ENCODE measurements around the gene ATP11A.

Gene ATP11A

DNA sequence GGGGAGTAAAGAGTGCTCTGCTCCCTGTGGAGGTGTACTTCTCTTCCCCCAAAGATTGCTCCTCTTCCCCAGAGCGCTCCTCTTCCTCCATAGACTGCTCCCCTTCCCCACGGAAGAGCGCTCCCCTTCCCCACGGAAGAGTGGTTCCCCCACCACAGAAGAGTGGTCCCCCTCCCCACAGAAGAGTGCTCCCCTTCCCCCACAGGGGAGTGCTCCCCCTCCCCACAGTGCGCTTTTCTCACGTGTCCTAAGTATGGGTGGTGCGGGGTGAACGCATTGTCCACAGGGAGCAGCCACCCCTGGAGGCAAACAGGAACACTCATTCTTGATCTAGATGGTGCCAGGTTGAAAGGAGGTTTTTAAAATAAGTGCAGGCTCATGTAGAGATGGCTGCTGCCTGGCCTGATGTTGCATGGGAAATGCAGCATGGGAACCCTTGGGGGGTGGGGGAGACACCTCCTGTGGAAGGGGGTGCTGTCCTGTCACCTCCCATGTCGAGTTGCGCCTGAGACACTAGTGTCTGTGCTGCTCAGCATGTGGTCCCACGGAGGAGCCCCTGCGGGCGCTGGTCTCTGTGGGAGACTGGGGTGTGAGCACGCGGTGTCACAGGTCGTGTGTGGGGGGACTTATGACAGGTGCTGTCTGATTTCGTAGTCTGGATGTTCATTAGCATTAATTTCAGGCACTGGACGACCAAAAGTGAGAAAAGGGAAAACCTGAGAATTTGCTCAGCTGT, 52.2 kb downstream of the ATP11A start:
- no peak for DNase-seq (ENCODE audit: low spot score)

DNA sequence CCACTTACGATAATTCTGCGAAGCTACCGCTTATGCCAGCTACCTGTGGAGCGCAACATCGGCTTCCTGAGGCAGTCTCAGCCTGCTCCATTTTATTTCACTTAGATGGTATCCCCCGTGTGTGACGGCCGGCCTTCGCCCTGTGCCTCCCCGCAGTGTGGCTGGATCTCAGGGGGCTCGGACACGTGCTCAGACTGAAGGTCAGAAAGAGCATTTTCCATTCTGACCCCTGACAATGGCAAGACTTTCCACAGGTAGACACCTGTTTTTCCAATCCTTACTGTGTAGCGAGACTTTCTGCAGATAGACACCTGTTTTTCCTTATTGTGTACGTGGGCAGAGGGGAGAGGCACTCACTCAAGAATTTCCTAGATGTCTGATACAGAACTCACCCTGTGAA, 52.7 kb downstream of the ATP11A start:
- no peak for DNase-seq (ENCODE audit: low spot score)

GRCh38 chr13:112743451-112744167, 53.8 kb downstream of the ATP11A start:
- no peak for DNase-seq (ENCODE audit: low spot score)

DNA sequence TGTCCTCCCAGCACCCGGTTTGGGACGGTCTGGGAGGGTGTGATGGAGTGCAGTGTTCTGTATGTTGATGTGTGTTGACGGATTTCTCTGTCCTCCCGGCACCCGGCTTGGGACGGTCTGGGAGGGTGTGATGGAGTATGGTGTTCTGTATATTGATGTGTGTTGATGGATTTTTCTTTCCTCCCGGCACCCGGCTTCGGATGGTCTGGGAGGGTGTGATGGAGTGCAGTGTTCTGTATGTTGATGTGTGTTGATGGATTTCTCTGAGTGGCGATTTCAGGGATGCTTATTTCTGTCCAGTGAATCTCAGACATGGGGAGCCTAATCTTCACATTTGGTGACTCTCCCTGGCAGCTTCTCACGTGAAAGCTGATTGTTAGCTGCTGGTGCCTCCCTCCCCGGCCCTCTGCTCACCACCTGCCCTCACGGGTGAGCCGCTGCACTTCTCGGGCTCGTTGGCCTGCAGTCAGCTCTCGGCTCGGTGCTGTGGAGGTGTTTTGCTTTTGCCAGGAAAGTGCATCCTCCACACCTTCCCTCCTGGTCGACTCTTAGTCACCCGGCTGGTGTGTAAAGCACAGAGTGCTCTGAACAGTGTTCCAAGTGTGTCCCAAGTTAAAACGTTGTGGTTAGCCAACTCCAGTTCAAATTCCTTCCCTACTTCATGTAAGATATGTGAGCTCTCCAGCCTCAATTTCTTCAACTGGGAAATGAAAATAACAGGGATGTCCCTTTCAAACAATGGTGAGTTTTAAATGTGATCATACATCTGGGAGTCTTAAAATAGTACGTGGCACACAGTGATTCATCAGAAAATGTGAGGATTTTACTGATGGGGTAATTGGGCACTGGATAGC, 54.6 kb downstream of the ATP11A start:
- no peak for DNase-seq (ENCODE audit: low spot score)

GRCh38 chr13:112746044-112746443, 56.2 kb downstream of the ATP11A start:
- DNase-seq (ENCODE audit: low spot score): no peak

GRCh38 chr13:112747256-112747655, 57.4 kb downstream of the ATP11A start:
- peak; percentile 67 for DNase-seq (ENCODE audit: low spot score)

DNA sequence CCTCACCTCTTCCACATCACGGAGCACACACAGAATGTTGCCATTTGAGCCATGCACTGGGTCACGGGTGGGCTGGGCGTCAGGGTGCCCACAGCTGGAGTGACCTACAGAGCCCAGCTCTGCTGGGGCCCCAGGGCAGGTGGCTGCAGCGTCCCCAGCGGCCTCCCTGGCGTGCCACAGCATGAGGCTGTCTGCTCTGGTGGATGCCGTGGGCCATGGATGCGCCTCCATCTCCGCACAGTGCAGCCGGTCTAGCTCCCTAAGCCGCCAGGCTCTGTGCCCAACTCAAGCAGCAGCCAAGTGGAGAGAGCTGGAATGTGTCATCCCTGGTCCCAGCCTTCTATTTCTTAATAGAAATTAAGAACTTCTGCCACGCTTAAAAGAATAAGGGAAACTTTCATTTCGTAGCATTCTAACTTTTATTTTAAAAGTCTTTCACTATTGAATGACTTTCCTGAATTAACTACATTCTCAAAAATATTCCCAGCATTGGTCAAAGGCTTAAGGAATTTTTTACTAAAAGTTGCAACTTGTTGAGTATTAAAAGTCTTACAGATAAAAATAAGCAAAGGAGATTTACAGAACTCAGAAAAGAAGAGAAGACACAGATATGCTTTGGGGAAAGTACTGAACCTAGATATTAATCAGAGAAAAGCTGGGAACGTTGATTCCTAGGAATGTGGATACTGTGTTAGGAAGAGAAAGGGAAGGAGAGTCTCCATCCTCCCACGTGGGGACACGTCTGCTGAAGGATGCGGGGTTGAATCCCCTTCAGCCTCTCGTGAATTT, 59.3 kb downstream of the ATP11A start:
- DNase-seq (ENCODE audit: low spot score): peak; percentile 88

GRCh38 chr13:112750570-112750969, 60.7 kb downstream of the ATP11A start:
- no peak for DNase-seq (ENCODE audit: low spot score)

GRCh38 chr13:112751617-112752016, 61.8 kb downstream of the ATP11A start:
- DNase-seq (ENCODE audit: low spot score): no peak

- no peak for DNase-seq (ENCODE audit: low spot score)
These were observed 62.4 kb downstream of the ATP11A start for GRCh38 chr13:112752211-112752610.

DNA sequence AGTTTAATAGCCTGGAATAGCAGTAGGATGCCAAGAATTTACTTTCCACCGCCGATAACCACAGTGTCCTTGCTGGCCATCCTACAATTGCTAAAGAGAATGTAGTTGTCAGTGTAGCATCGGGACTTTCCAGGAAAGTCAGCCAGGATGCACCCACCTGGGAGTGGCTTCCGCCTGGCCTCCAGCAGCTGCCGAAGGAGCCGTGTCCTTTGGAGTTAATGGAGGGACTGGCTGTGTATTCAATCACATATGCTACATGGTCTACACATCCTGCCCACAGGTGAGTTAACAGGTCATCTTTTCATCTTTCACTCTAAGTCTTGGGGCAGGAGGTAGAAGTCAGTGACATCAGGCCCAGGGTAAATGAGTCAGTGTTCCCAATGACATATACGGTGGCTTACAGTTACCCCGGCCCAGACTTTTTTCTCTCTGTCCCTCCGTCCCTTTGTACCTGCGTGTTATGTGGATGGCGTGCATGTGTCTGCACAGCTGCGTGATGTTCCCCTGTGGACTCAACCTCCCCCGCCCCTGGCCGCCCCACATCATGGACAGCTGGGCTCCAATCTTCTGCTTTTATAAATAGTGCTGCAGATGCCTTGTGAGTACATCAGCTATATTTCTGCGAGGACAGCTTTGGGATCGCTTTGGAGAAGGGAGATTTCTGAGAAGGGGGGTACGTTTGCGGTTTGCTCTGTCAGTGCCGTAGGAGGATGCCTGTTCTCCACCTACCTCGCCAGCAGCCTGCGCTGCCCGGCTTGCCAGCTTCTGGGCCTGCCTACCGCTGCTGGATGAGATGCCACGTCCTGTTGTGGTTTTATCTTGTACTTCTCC, 63.1 kb downstream of the ATP11A start:
- peak; percentile 67 for DNase-seq (ENCODE audit: low spot score)

- DNase-seq (ENCODE audit: low spot score): no peak
These were observed 64.0 kb downstream of the ATP11A start for GRCh38 chr13:112753833-112754232.

DNA sequence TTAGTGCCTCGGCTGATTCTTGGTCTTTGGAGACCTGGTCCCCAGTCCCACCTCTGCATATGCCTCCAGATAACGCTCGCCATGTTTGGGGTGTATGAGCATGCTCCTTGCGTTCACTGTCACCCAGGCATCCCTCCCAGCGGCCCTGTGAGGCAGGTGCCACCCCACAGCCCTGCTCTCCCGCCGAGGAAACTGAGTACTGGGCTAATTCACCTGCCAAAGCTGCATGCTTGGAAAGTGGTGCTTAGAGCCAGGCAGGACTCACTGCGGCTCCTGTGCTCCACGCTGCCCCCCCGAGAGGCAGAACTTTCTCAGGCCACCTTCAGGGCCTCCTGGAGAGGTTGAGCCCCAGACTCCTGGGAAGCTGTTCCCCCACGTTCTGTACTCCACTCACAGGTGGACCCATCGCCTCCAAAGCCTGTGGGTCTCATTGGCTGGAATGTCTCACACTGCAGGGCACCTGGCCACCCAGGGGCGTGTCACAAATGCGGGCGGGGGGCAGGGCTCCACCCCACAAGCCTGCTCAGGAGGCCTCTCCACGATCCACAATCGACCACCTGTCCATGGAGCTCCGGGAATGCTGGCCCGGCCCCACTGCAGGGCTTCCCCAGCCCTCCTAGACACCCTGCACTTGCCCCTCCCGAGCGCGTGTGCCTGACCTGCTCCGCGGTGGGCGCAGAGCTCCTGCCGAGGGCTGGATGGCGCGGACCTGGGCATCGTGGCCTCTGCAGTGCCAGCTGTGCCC, 64.6 kb downstream of the ATP11A start:
- DNase-seq (ENCODE audit: low spot score): no peak

GRCh38 chr13:112755331-112755730, 65.5 kb downstream of the ATP11A start:
- no peak for DNase-seq (ENCODE audit: low spot score)

DNA sequence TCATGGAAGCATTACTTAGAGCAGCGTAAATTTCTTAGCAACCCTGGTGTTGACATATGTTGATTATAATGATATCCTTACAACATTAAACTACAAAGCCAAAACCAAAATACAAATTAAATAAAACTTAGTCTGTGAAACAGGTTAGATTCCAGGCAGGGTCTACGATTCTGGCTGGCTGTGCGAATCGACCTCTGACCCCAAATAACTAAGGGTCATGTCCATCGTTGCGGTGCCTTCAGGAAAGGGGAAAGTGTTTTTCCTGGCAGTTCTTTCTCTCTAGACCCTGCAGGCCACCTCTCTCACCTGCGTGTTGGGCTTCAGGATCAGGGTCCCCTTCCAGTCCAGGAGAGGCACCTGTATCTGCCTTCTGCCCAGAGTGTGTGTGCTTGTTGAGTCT, 66.2 kb downstream of the ATP11A start:
- DNase-seq (ENCODE audit: low spot score): no peak

- DNase-seq (ENCODE audit: low spot score): no peak
These were observed 66.7 kb downstream of the ATP11A start for GRCh38 chr13:112756511-112756966.

DNA sequence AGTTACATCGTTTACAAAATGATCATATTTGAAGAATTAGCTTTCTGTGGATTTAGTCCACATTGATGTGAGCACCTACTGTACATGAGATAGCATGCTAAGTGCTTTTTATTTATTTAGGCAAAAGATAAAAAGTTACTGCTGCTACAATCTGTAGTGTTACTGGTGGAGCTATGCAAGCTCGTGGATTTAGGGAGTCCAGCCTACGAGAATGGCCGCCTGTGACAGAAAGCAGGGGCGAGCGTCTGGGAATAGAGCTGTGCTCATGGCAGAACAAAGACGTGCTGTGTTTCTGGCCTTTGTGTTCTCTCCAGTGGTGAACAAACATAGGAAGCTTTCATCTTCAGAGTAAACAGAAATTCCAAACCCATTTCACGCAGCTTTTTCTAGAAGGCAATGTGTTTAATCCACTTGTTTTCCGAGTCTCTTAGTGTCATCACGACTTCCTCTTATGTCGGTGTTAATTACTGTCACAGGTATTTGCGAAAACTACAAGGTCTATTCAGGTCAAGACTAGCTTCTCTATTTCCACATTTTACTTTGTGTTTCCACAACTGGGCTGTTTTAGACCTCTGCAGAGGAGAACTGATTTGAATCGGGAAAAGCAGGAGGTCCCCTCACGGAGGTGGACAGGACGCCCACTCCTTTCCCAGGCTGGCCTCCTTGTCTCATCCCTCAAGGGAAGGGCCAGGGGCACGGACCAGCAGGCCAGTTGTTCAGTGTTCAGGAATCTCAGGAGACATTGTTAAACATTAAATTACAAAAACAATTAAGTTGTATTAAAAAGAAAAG, 67.3 kb downstream of the ATP11A start:
- DNase-seq (ENCODE audit: low spot score): peak; percentile 94

DNA sequence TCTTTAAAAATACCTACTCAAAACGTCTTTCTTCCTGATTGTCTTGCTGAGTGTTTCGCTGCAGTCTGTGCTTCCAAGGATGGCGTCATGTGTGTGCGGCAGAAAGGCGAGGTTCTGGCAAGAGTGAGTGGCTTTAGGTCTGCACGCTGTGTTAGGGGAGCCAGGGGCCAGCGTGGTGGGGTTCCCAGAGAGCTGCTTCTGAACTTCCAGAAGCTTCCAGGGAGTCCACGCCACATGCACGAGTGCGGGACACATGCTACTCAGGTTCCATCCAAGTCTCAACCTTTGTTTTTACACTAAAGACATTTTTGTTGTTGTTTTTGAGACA, 67.9 kb downstream of the ATP11A start:
- DNase-seq (ENCODE audit: low spot score): no peak

DNA sequence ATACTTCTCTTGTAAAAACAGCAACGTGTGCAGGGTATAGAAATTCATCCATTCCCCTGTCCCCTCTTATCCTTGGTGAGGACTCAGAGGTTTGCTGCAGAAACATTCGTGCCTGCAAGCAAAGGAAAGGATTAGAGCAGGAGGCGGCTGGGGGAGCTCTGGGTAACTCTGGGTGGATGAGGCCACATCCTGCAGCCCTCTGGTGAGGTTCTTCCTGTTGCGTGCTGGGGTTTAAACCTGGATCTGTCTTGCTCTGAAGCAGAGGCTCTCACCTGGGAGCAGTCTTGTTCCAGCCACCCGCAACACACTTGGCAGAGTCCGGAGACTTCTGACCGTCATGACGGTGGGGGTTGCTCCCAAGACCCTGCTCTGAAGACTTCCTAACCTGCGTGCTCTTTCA, 69.2 kb downstream of the ATP11A start:
- no peak for DNase-seq (ENCODE audit: low spot score)

DNA sequence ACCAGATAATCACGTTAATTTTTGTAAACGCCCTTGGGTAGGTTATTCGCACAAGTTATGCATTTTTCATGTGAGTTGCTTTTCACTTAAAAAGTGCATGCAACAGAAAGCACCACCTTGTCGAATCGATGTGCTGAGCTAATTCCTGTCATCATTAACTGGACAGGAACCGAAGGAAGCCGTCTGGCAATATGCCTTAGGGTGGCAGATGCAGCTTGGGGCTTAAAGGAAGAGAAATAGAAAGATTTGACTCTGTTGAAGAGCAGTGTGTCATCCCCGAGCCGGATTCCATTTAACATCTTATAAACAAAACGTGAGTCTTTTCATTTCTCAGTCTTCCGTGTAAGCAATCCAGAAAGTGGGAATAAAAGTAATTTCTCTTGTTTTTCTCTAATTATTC, 70.0 kb downstream of the ATP11A start:
- no peak for DNase-seq (ENCODE audit: low spot score)

Measured in Ammon's horn (tissue), 1 donor.